Breast epithelium (tissue), 3 donors: ENCODE results near the gene AKT1S1. TPM values are rescaled to one million over a fixed set of nuclear protein-coding genes. Genes with fewer than 3 reads are reported as not detected.

Experiments
- total RNA-seq, 3 donors: library from RNA; depleted of rRNA; stranded (reverse); fragments of >200 nt; gene quantifications; one replicate each; pipeline ENCODE4 v1.1.0, GENCODE V29; 2016

AKT1S1 gene
- total RNA-seq, 3 donors from 2014 or later, result 11.9 to 13.8 (median 12.5) TPM

Other genes with a start within 250 kb of the AKT1S1 start
- 100 to 1,000 TPM in 1 of 3 donors, 10 to 100 TPM in 2; 34.8 to 114 (median 41.0) TPM for gene RRAS, start 237.2 kb downstream of the AKT1S1 start, total RNA-seq
- gene SCAF1, start 235.1 kb downstream of the AKT1S1 start, total RNA-seq, result 10 to 100 TPM in 2 of 3 donors, 1 to 10 TPM in 1; 9.8 to 15.4 (median 10.6) TPM
- 100 to 1,000 TPM in 1 of 3 donors, 10 to 100 TPM in 2; 39.7 to 100 (median 52.4) TPM for gene IRF3, start 211.5 kb downstream of the AKT1S1 start, total RNA-seq
- gene BCL2L12, start 211.4 kb downstream of the AKT1S1 start, total RNA-seq, result 10 to 100 TPM in 1 of 3 donors, 1 to 10 TPM in 2; 5.1 to 11.7 (median 8.5) TPM
- gene PRMT1, start 200.1 kb downstream of the AKT1S1 start, total RNA-seq, result 100 to 1,000 TPM; 137 to 227 (median 154) TPM
- gene ADM5, start 187.8 kb downstream of the AKT1S1 start, total RNA-seq, result 1 to 10 TPM; 1.3 to 2.9 (median 1.4) TPM
- 10 to 100 TPM in 1 of 3 donors, 1 to 10 TPM in 1, under 1 TPM in 1; 0.80 to 14.4 (median 2.8) TPM for gene CPT1C, start 186.2 kb downstream of the AKT1S1 start, total RNA-seq
- gene TSKS, start 114.0 kb downstream of the AKT1S1 start, total RNA-seq, result under 1 TPM in 2 of 3 donors, not detected in 1; 0.33 to 0.96 TPM
- gene AP2A1, start 110.4 kb downstream of the AKT1S1 start, total RNA-seq, result 10 to 100 TPM; 42.1 to 71.0 (median 59.3) TPM
- gene FUZ, start 64.1 kb downstream of the AKT1S1 start, total RNA-seq, result 10 to 100 TPM; 13.0 to 27.4 (median 18.7) TPM
- gene MED25, start 59.1 kb downstream of the AKT1S1 start, total RNA-seq, result 10 to 100 TPM; 16.3 to 27.5 (median 20.6) TPM
- gene PTOV1, start 26.2 kb downstream of the AKT1S1 start, total RNA-seq, result 10 to 100 TPM; 45.1 to 95.0 (median 90.3) TPM
- 10 to 100 TPM; 31.0 to 69.2 (median 57.7) TPM for gene PNKP, start 9.8 kb downstream of the AKT1S1 start, total RNA-seq
- gene TBC1D17, start 347 bp upstream of the AKT1S1 start, total RNA-seq, result 10 to 100 TPM; 21.0 to 31.8 (median 30.4) TPM
- 1 to 10 TPM in 1 of 3 donors, under 1 TPM in 2; 0.48 to 2.2 (median 0.66) TPM for gene IL4I1, start 19.5 kb upstream of the AKT1S1 start, total RNA-seq
- gene ATF5, start 51.9 kb upstream of the AKT1S1 start, total RNA-seq, result 10 to 100 TPM in 1 of 3 donors, 1 to 10 TPM in 2; 5.9 to 20.0 (median 8.2) TPM
- 10 to 100 TPM; 30.9 to 41.0 (median 36.4) TPM for gene NUP62, start 52.1 kb upstream of the AKT1S1 start, total RNA-seq
- 1 to 10 TPM in 1 of 3 donors, under 1 TPM in 2; 0.59 to 2.2 (median 0.66) TPM for gene SIGLEC11, start 83.8 kb upstream of the AKT1S1 start, total RNA-seq
- 10 to 100 TPM; 24.2 to 42.0 (median 40.3) TPM for gene VRK3, start 148.0 kb upstream of the AKT1S1 start, total RNA-seq
- 10 to 100 TPM in 2 of 3 donors, 1 to 10 TPM in 1; 7.8 to 15.5 (median 12.1) TPM for gene ZNF473, start 148.7 kb upstream of the AKT1S1 start, total RNA-seq